Ovary (tissue), 9 donors: ENCODE results near the gene BRD7. TPM values are rescaled to one million over a fixed set of nuclear protein-coding genes. Genes with fewer than 3 reads are reported as not detected.

Experiments used
- DNase-seq, 5 donors: peaks; one replicate each; pipeline ENCODE4 v3.0.0-alpha.2; 2019 to 2020
- H3K27ac ChIP-seq, 2 donors: fragments of 200-600 bp; one replicate each; pipeline versions ENCODE4 v1.5.1 to v1.8.0; 2019 to 2022
- H3K27me3 ChIP-seq: fragments of 200-600 bp; one replicate; pipeline ENCODE4 v1.8.0; 2022
- H3K36me3 ChIP-seq: fragments of 200-600 bp; sonication (generic); one replicate; pipeline ENCODE4 v1.5.1; 2019
- H3K4me1 ChIP-seq: one replicate; pipeline ENCODE4 v1.8.1; 2013; ENCODE audit warnings: mild to moderate bottlenecking, moderate library complexity; ENCODE audit not compliant: insufficient read depth
- H3K4me3 ChIP-seq: fragments of 200-600 bp; sonication (generic); one replicate; pipeline ENCODE4 v1.5.1; 2017
- H3K9me3 ChIP-seq, 2 donors: fragments of 200-600 bp in 1 of 2; sonication (generic) in 1 of 2; one replicate each; pipeline versions ENCODE4 v1.5.1 to v1.8.1; 2013 to 2019; ENCODE audit warnings: mild to moderate bottlenecking in 1 of 2, moderate library complexity in 1 of 2
- EP300 ChIP-seq: sonication (generic); formaldehyde crosslinking; IDR thresholded peaks from one replicate; pipeline ENCODE4 v1.6.1; 2017; ENCODE audit warnings: antibody characterized with exemption
- POLR2A ChIP-seq: fragments of 450-650 bp; IDR thresholded peaks from one replicate; pipeline ENCODE4 v1.6.1; 2017; ENCODE audit warnings: antibody characterized with exemption, mild to moderate bottlenecking, moderate library complexity
- WGBS, 3 donors: extraction: QIAGEN DNeasy Blood & Tissue Kit in 1 of 3; methylation state at CpG; one replicate each; pipeline versions ENCODE4 v1.1.5 to v1.1.7; 2013 to 2017; 5-methylcytosine and 5-hydroxymethylcytosine counted together
- intact Hi-C, 4 donors: fragments of 100-400 bp; cut with DNase I; formaldehyde crosslinking; loops; one replicate each; pipeline versions ENCODE4 v1.11.0 to v1.15.1; 2022 to 2023
- polyA plus RNA-seq, 2 donors: library from polyadenylated mRNA; stranded (reverse); fragments of 200-250 nt in 1 of 2; fragments of 350-450 nt in 1 of 2; fragmentation: Illumina TruSeq in 1 of 2; extraction: RNeasy Lipid Tissue Mini Kit (QIAGEN cat#74804) in 1 of 2; gene quantifications; one replicate each; pipeline ENCODE4 v1.2.3, GENCODE V29; 2013 to 2014
- total RNA-seq, 7 donors: library from RNA; depleted of rRNA in 2 of 7; stranded (reverse); fragments of >200 nt in 2 of 7; fragmentation: NEBNext Ultra II Directional in 3 of 7; extraction: Animal tissue kit (Norgen Biotek cat#: 25700) in 3 of 7; gene quantifications; one replicate each; pipeline versions ENCODE4 v1.1.0 to v1.2.4, GENCODE V29; 2016 to 2023
- TF ChIP-seq, protein P1 (sequence below), 3 donors: fragments of 450-650 bp in 2 of 3; fragments of 200-600 bp in 1 of 3; IDR thresholded peaks; one replicate each; pipeline versions ENCODE4 v1.5.1 to v1.8.0; 2016 to 2022; ENCODE audit warnings: antibody characterized with exemption in 3 of 3, mild to moderate bottlenecking in 1 of 3
- donor health status: DM: no; HTN: no; CAD: no; lungs with moderate emphysema.
- donor health status: DM: no; HTN: no; CAD: no.
- donor health status: Bipolar disorder and iron deficiency.
- donor health status: DM: yes; HTN: yes; CAD: no.
- donor health status: DM: no; HTN: no; CAD: no.
- donor health status: DM: yes; HTN: yes; CAD: no.

BRD7 gene
- total and polyA plus RNA-seq, 9 donors, result 30.0 to 75.1 (median 53.5) TPM

- DNase-seq, result peak in 4 of 5 donors; percentile 26 to 51 (median 37)
- Histone ChIP-seq H3K36me3 (no peaks in the 10 kb centered on the region), H3K4me3 (no peak overlapping the region), H3K9me3 (no peaks in the 10 kb centered on the region), H3K4me1 (peaks cover 18% of the 10 kb centered on the region), H3K27me3 (no peaks in the 10 kb centered on the region), H3K27ac (no peak overlapping the region)
- intact Hi-C loops, result loop anchor here in 1 of 4 donors (10.0 kb wide), 1 partner anchor 49 kb away; the partner anchor contains the start of gene ADCY7
- TF ChIP-seq POLR2A (no peak), EP300 (no peak)
- TF ChIP-seq, protein P1, sequence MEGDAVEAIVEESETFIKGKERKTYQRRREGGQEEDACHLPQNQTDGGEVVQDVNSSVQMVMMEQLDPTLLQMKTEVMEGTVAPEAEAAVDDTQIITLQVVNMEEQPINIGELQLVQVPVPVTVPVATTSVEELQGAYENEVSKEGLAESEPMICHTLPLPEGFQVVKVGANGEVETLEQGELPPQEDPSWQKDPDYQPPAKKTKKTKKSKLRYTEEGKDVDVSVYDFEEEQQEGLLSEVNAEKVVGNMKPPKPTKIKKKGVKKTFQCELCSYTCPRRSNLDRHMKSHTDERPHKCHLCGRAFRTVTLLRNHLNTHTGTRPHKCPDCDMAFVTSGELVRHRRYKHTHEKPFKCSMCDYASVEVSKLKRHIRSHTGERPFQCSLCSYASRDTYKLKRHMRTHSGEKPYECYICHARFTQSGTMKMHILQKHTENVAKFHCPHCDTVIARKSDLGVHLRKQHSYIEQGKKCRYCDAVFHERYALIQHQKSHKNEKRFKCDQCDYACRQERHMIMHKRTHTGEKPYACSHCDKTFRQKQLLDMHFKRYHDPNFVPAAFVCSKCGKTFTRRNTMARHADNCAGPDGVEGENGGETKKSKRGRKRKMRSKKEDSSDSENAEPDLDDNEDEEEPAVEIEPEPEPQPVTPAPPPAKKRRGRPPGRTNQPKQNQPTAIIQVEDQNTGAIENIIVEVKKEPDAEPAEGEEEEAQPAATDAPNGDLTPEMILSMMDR (IDR thresholded peaks at IDR 0.05), result no peak
- WGBS, 3 donors, result 73 to 82% (median 78%) methylated on average over 31 of the region's 31 CpGs
Measured at GRCh38 chr16:50313596-50314478, 55.0 kb downstream of the BRD7 start.

DNA sequence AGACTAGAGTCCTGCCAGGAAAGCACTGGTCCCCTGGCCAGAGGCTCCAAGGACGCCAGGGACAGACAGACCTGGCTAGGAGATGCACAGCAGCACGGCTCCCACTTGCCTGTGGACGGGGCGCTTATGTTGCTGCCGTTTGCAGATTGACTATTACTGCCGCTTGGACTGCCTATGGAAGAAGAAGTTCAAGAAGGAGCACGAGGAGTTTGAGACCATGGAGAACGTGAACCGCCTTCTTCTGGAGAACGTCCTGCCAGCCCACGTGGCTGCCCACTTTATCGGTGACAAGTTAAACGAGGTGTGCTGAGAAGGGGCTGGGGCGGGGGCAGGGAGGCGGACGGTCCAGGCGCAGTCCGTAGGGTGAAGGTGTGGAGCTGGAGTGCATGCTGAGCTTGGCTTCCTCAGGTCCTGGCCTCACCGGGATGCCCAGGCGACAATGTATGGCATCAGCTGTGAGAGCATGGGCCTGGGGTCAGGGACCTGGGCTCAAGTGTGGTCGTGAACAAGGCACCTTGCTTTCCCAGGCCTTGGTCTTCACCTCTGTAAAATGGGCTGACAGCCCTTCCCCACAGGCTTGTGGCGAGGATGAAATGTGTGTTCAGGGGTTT is 56.8 kb downstream of the BRD7 start:
- no peaks in the 10 kb centered on the region for H3K9me3 ChIP-seq
- peaks cover 20% of the 10 kb centered on the region for H3K4me1 ChIP-seq
- H3K4me3 ChIP-seq, result no peak overlapping the region
- no peak for DNase-seq
- no peak for TF ChIP-seq EP300
- no peaks in the 10 kb centered on the region for H3K36me3 ChIP-seq
- intact Hi-C loops, result loop anchor here in 1 of 4 donors (10.0 kb wide), 1 partner anchor 47 kb away; the partner anchor contains the start of gene ADCY7
- WGBS, 3 donors, result 87 to 88% (median 87%) methylated on average over 22 of the region's 22 CpGs
- no peaks in the 10 kb centered on the region for H3K27me3 ChIP-seq
- no peak overlapping the region for H3K27ac ChIP-seq

DNA sequence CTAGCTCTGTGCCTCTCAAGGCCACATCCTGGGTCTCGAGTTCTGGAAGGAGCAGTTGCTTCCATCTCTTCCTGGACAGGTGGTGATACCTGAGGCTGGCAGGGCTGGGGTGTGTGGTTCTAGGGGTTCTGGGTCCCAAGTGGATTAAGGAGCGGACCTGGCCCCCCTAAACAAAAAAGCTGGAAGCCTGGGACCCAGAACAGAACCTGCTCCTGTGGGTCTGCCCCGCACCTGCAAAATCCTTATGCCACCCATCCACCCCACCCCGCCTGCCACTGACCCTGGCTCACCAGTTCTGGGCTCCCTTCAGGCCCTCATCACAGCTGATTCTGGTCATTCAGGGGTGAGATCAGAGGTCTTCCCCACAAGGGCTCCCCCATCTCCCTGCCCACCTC is 57.7 kb downstream of the BRD7 start:
- Histone ChIP-seq H3K4me3 (no peak overlapping the region), H3K9me3 (no peaks in the 10 kb centered on the region), H3K27me3 (no peaks in the 10 kb centered on the region), H3K4me1 (peaks cover 20% of the 10 kb centered on the region), H3K36me3 (no peaks in the 10 kb centered on the region), H3K27ac (peak overlapping the region in 1 of 2 donors; percentile 39)
- TF ChIP-seq, protein P1 (IDR thresholded peaks at IDR 0.05), result no peak
- TF ChIP-seq EP300 (no peak), POLR2A (no peak)
- 87 to 89% (median 88%) methylated on average over 4 of the region's 4 CpGs for WGBS, 3 donors
- intact Hi-C loops, result loop anchor here in 1 of 4 donors (10.0 kb wide), 1 partner anchor 46 kb away; the partner anchor contains the start of gene ADCY7
- peak in 1 of 5 donors; percentile 25 for DNase-seq

DNA sequence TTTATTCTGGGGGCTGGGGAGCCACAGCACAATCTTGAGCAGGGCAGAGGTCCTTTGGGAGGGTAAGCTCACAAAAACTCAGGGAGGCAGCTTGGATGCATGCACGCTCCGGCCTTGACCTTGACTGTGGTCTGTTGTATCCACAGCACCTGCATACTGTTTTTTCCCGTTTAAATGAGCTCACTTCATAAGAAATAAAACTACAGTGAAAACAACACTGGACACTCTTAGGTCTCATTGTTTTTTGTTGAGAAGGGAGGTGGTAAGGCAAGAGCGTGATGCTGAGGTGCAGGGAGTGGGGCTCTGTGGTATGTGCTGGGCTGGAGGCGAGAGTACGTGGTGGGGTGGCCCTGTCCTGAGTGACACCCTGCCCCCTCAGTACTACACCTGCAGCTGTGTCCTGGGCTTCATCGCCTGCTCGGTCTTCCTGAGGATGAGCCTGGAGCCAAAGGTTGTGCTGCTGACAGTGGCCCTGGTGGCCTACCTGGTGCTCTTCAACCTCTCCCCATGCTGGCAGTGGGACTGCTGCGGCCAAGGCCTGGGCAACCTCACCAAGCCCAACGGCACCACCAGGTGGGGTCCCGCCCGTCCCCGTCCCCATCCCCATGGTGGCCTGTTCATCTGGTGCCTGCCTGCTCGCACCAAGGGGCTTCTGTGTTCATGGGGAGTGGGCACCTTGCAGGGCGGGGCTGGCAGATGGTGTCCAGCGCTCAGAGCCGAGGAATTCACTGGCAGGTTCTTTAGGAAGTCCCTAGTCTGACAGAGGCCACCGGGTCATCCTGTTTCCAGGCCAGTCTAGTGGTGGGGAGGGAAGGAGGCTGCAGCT is 58.3 kb downstream of the BRD7 start:
- peaks cover 20% of the 10 kb centered on the region for H3K4me1 ChIP-seq
- intact Hi-C loops, result loop anchor here in 1 of 4 donors (10.0 kb wide), 1 partner anchor 46 kb away; the partner anchor contains the start of gene ADCY7
- H3K27me3 ChIP-seq, result no peaks in the 10 kb centered on the region
- WGBS, 3 donors, result 60 to 67% (median 62%) methylated on average over 18 of the region's 18 CpGs
- DNase-seq, result peak in 2 of 5 donors; percentile 42 to 73
- peak overlapping the region in 1 of 2 donors; percentile 39 for H3K27ac ChIP-seq
- TF ChIP-seq POLR2A (no peak), EP300 (no peak)
- TF ChIP-seq, protein P1 (IDR thresholded peaks at IDR 0.05), result no peak
- H3K4me3 ChIP-seq, result no peak overlapping the region
- no peaks in the 10 kb centered on the region for H3K36me3 ChIP-seq
- H3K9me3 ChIP-seq, result no peaks in the 10 kb centered on the region
